Measurements from ENCODE around the gene SAMD14. TPM values are rescaled to one million over a fixed set of nuclear protein-coding genes. Genes with fewer than 3 reads are reported as not detected.

Gene SAMD14
- total and polyA plus RNA-seq, 2 experiments from 2014 or later = 0.70 to 4.7 TPM

GRCh38 chr17:50075446-50076032 lies 54.4 kb downstream of the SAMD14 start:
- H4K20me1 ChIP-seq (replicated peaks; ENCODE audit: insufficient read depth) = no peaks in the 10 kb centered on the region; the same call in 1 of the 2 replicates
- Mint-ChIP-seq H3K36me3 (ENCODE audit: low read depth) (peaks cover 30% of the 10 kb centered on the region), H3K4me3 (no peak overlapping the region), H3K9me3 (no peaks in the 10 kb centered on the region; the same call in 2 of the 3 replicates), H3K4me1 (peaks cover 11% of the 10 kb centered on the region; the same call in 2 of the 3 replicates), H3K27ac (no peak overlapping the region), H3K27me3 (ENCODE audit: insufficient read depth, low read depth, poor library complexity) (no peaks in the 10 kb centered on the region)
- DNase-seq (ENCODE audit: low spot score) (no peak), ATAC-seq (no peak)
- H3K36me3 ChIP-seq (ENCODE audit: insufficient read depth) = no peaks in the 10 kb centered on the region
- no peaks in the 10 kb centered on the region for H3K79me2 ChIP-seq (replicated peaks; ENCODE audit: insufficient read depth)
- H2AFZ ChIP-seq = no peak overlapping the region
- H3K9me2 ChIP-seq (ENCODE audit: insufficient read depth) = no peaks in the 10 kb centered on the region
- H3K27me3 ChIP-seq (ENCODE audit: insufficient read depth) = no peaks in the 10 kb centered on the region
- H3K4me2 ChIP-seq = no peak overlapping the region
- H3K27ac ChIP-seq (ENCODE audit: low read depth) = no peak overlapping the region
- TF ChIP-seq STAT1 (IDR thresholded peaks at IDR 0.05; ENCODE audit: unreplicated experiment) (no peak), ETS1 (IDR thresholded peaks at IDR 0.05) (no peak), EZH2 (IDR thresholded peaks at IDR 0.05; ENCODE audit: low read depth, unreplicated experiment) (no peak), ZNF331 (CRISPR knock-in tag; IDR thresholded peaks at IDR 0.05; ENCODE audit: low read depth) (no peak), POLR2AphosphoS5 (IDR thresholded peaks at IDR 0.05; ENCODE audit: low read depth) (no peak), ZNF462 (CRISPR knock-in tag; IDR thresholded peaks at IDR 0.05) (no peak), CTCF (conservative IDR thresholded peaks at IDR 0.05; ENCODE audit: low read depth in 2 of 2) (no peak), ZNF114 (CRISPR knock-in tag; IDR thresholded peaks at IDR 0.05) (no peak), REST (IDR thresholded peaks at IDR 0.05; ENCODE audit: unreplicated experiment) (no peak), EZH2phosphoT487 (IDR thresholded peaks at IDR 0.05; ENCODE audit: unreplicated experiment) (no peak), NANOG (IDR thresholded peaks at IDR 0.05; ENCODE audit: borderline replicate concordance) (no peak), CREB1 (CRISPR knock-in tag; IDR thresholded peaks at IDR 0.05; ENCODE audit: low read depth) (no peak), JUNB (IDR thresholded peaks at IDR 0.05; ENCODE audit: unreplicated experiment) (no peak)
- H3F3A ChIP-seq (replicated peaks; ENCODE audit: low read depth) = no peaks in the 10 kb centered on the region
- no peak overlapping the region for H3K4me3 ChIP-seq
- H3K4me1 ChIP-seq (ENCODE audit: insufficient read depth) = no peaks in the 10 kb centered on the region; the same call in 1 of the 2 replicates

All from GM23338 (cell line).